PFSK-1 (cell line): ENCODE results near the gene MORN5.

Experiments used
- FOXP2 ChIP-seq: optimal IDR thresholded peaks from 2 replicates; pipeline ENCODE3; 2011; ENCODE audit warnings: borderline replicate concordance, control low read depth, inconsistent platforms; ENCODE audit not compliant: insufficient read depth; ENCODE audit errors: extremely low read length, extremely low read depth
- POLR2AphosphoS5 ChIP-seq: IDR thresholded peaks from 2 replicates; pipeline ENCODE4 v1.6.1; 2012; ENCODE audit warnings: low read depth, mild to moderate bottlenecking, control low read depth, low read length, moderate library complexity
- SIN3A ChIP-seq: IDR thresholded peaks from 2 replicates; pipeline ENCODE4 v1.6.1; 2012; ENCODE audit warnings: mild to moderate bottlenecking, low read length, moderate library complexity, borderline replicate concordance; ENCODE audit not compliant: insufficient read depth
- TAF1 ChIP-seq: IDR thresholded peaks from 2 replicates; pipeline ENCODE4 v1.6.1; 2012; ENCODE audit warnings: low read length, control low read depth, borderline replicate concordance; ENCODE audit not compliant: insufficient read depth
- TF ChIP-seq, protein P1 (sequence below), 2 experiments: IDR thresholded peaks; 2 replicates each; pipeline versions ENCODE4 v1.6.1 to v1.8.0; 2011 to 2012; ENCODE audit warnings: low read depth in 2 of 2, low read length in 2 of 2, control low read depth in 1 of 2, inconsistent platforms in 1 of 2, mild to moderate bottlenecking in 1 of 2, moderate library complexity in 1 of 2; ENCODE audit not compliant: insufficient read depth in 1 of 2

DNA sequence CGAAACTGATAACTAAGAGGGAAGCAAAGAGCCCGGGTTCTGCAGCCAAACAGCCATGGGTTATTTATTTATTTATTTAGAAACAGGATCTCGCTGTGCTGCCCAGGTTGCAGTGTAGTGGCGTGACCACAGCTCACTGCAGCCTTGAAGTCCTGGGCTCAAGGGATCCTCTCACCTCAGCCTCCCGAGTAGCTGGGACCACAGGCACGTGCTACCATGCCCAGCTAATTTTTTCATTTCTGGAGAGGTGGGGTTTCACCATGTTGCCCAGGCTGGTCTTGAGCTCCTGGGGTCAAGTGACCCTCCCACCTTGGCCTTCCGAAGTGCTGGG is 24.2 kb upstream of the MORN5 start:
- TF ChIP-seq, protein P1, sequence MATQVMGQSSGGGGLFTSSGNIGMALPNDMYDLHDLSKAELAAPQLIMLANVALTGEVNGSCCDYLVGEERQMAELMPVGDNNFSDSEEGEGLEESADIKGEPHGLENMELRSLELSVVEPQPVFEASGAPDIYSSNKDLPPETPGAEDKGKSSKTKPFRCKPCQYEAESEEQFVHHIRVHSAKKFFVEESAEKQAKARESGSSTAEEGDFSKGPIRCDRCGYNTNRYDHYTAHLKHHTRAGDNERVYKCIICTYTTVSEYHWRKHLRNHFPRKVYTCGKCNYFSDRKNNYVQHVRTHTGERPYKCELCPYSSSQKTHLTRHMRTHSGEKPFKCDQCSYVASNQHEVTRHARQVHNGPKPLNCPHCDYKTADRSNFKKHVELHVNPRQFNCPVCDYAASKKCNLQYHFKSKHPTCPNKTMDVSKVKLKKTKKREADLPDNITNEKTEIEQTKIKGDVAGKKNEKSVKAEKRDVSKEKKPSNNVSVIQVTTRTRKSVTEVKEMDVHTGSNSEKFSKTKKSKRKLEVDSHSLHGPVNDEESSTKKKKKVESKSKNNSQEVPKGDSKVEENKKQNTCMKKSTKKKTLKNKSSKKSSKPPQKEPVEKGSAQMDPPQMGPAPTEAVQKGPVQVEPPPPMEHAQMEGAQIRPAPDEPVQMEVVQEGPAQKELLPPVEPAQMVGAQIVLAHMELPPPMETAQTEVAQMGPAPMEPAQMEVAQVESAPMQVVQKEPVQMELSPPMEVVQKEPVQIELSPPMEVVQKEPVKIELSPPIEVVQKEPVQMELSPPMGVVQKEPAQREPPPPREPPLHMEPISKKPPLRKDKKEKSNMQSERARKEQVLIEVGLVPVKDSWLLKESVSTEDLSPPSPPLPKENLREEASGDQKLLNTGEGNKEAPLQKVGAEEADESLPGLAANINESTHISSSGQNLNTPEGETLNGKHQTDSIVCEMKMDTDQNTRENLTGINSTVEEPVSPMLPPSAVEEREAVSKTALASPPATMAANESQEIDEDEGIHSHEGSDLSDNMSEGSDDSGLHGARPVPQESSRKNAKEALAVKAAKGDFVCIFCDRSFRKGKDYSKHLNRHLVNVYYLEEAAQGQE (IDR thresholded peaks at IDR 0.05; ENCODE audit: insufficient read depth in 1 of 2, low read depth in 2 of 2, low read length in 2 of 2), result no peak
- no peak for TF ChIP-seq POLR2AphosphoS5
- no peak for TF ChIP-seq TAF1
- no peak for TF ChIP-seq SIN3A
- no peak for TF ChIP-seq FOXP2
